ENCODE measurements around the gene LRWD1. TPM values are rescaled to one million over a fixed set of nuclear protein-coding genes. Genes with fewer than 3 reads are reported as not detected.

The LRWD1 gene
- total and polyA plus RNA-seq, 2 donors (not counting 1 experiment from before 2014, with no cell fraction given) = 58.2 to 83.7 TPM

- no peaks in the 10 kb centered on the region for H3K36me3 ChIP-seq (replicated peaks in 1 of 2; ENCODE audit: control extremely low read depth in 1 of 2, control insufficient read depth in 1 of 2, extremely low read depth in 1 of 2, insufficient read depth in 2 of 2, low read length in 1 of 2)
- intact Hi-C loops (cut with micrococcal nuclease) = loop anchor here (10.0 kb wide), 1 partner anchor 125 kb away; no protein-coding TSS in a partner anchor
- no peak for TF ChIP-seq CTCF (IDR thresholded peaks at IDR 0.05)
- TF ChIP-seq EZH2 (IDR thresholded peaks at IDR 0.05; ENCODE audit: borderline replicate concordance, insufficient read depth, low read depth, low read length, poor library complexity, severe bottlenecking) = no peak
- Mint-ChIP-seq H3K27ac (peak overlapping the region; percentile 96), H3K27me3 (no peaks in the 10 kb centered on the region), H3K4me3 (peak overlapping the region; percentile 67), H3K9me3 (ENCODE audit: insufficient read depth) (no peaks in the 10 kb centered on the region), H3K4me1 (peaks cover 78% of the 10 kb centered on the region)
- H2AFZ ChIP-seq (ENCODE audit: insufficient read depth, low read depth, low read length, poor library complexity, severe bottlenecking) = no peak overlapping the region
- no peaks in the 10 kb centered on the region for H4K20me1 ChIP-seq (ENCODE audit: control insufficient read depth, insufficient read depth, low read length, poor library complexity, severe bottlenecking)
- peaks cover 85 to 91% of the 10 kb centered on the region in 2 donors for H3K4me1 ChIP-seq (ENCODE audit: control insufficient read depth in 2 of 2, insufficient read depth in 2 of 2, low read length in 2 of 2)
- peak overlapping the region; percentile 13 for H3K4me2 ChIP-seq (replicated peaks; ENCODE audit: low read depth, low read length, poor library complexity, severe bottlenecking)
- no peak overlapping the region for H3K9ac ChIP-seq (ENCODE audit: low read length)
- H3K4me3 ChIP-seq (ENCODE audit: control extremely low read depth in 1 of 5, extremely low read depth in 1 of 5, insufficient read depth in 1 of 5, low read depth in 2 of 5, low read length in 4 of 5) = no peak overlapping the region
- no peaks in the 10 kb centered on the region for H3K27me3 ChIP-seq (replicated peaks in 1 of 4; ENCODE audit: control extremely low read depth in 1 of 4, control insufficient read depth in 3 of 4, insufficient read depth in 4 of 4, low read length in 3 of 4)
- POLR2A ChIA-PET = interaction anchor here (0.7 to 13.6 kb wide), 3 partner anchors 9 to 12 kb away, joined by 3 to 223 read pairs (median 13); no protein-coding TSS in a partner anchor
- CTCF ChIA-PET = interaction anchor here (1.4 to 46.3 kb wide), 3 partner anchors 18 to 21 kb away, joined by 3 to 1182 read pairs (median 3); no protein-coding TSS in a partner anchor
- WGBS (ENCODE audit: insufficient coverage) = 100% methylated on average over 10 of the region's 10 CpGs
- DNase-seq = no peak
- peaks cover 41% of the 10 kb centered on the region for H3K79me2 ChIP-seq (ENCODE audit: control insufficient read depth, insufficient read depth, low read length)
- ATAC-seq (ENCODE audit: low read depth) = no peak
- peaks cover 0 to 8% (median 0%) of the 10 kb centered on the region in 3 donors for H3K9me3 ChIP-seq (ENCODE audit: control extremely low read depth in 1 of 3, control insufficient read depth in 2 of 3, insufficient read depth in 1 of 3, low read length in 2 of 3)
- H3K27ac ChIP-seq (ENCODE audit: low read length in 2 of 2) = peak overlapping the region; percentile 38 to 100
Observed at GRCh38 chr7:102429141-102429899, 35.5 kb upstream of the LRWD1 start.

Measured in B cell (primary cell).